ENCODE measurements around the gene TEAD3.
"Not testable (repeated sequence)": the region's sequence is repeated elsewhere in the genome, so short reads cannot be mapped to it uniquely, and the experiment has no call there.

TEAD3 gene

GRCh38 chr6:35496841-35497570 lies at the start of gene TEAD3:
Gene TEAD3 (minus strand): TSS chr6:35497079.
- peak; percentile 31 for DNase-seq

- DNase-seq: no peak
These were observed 48.0 kb upstream of the TEAD3 start for GRCh38 chr6:35544769-35545361.

GRCh38 chr6:35543459-35544193 lies 46.7 kb upstream of the TEAD3 start:
- DNase-seq: no peak

GRCh38 chr6:35541836-35542235 lies 45.0 kb upstream of the TEAD3 start:
- no peak for DNase-seq

- DNase-seq: no peak
These were observed 42.3 kb upstream of the TEAD3 start for GRCh38 chr6:35539223-35539622.

- DNase-seq: not testable (repeated sequence)
These were observed 39.0 kb upstream of the TEAD3 start for GRCh38 chr6:35535847-35536246.

GRCh38 chr6:35534407-35535170 lies 37.7 kb upstream of the TEAD3 start:
- no peak for DNase-seq

GRCh38 chr6:35533981-35534380 lies 37.1 kb upstream of the TEAD3 start:
- no peak for DNase-seq

- DNase-seq: no peak
These were observed 35.2 kb upstream of the TEAD3 start for GRCh38 chr6:35532126-35532525.

- no peak for DNase-seq
These were observed 27.6 kb upstream of the TEAD3 start for GRCh38 chr6:35524380-35525020.

- DNase-seq: peak; percentile 85
These were observed 26.1 kb upstream of the TEAD3 start for GRCh38 chr6:35522660-35523658.

GRCh38 chr6:35522151-35522550 lies 25.3 kb upstream of the TEAD3 start:
- DNase-seq: no peak

GRCh38 chr6:35521235-35521634 lies 24.4 kb upstream of the TEAD3 start:
- DNase-seq: no peak

GRCh38 chr6:35519313-35520015 lies 22.6 kb upstream of the TEAD3 start:
- no peak for DNase-seq

GRCh38 chr6:35518566-35519312 lies 21.9 kb upstream of the TEAD3 start:
- DNase-seq: no peak

- not testable (repeated sequence) for DNase-seq
These were observed 21.1 kb upstream of the TEAD3 start for GRCh38 chr6:35517978-35518377.

- DNase-seq: no peak
These were observed 19.8 kb upstream of the TEAD3 start for GRCh38 chr6:35516712-35517111.

- DNase-seq: not testable (repeated sequence)
These were observed 19.1 kb upstream of the TEAD3 start for GRCh38 chr6:35515939-35516338.

GRCh38 chr6:35514587-35514986 lies 17.7 kb upstream of the TEAD3 start:
- no peak for DNase-seq

GRCh38 chr6:35512740-35513139 lies 15.9 kb upstream of the TEAD3 start, which contains the start of gene TULP1:
Gene TULP1 (minus strand): TSS chr6:35512896. CDS start chr6:35512858, 38 bp downstream.
- no peak for DNase-seq

Measured in activated CD4-positive, alpha-beta T cell treated with anti-CD3 and anti-CD28 coated beads, Interleukin-2, Interleukin-6, amounts not matched to agents 100 ng/mL and 50 ng/mL, durations not matched to agents 16 hours and 8 hours (primary cell).